GM19467 (cell line): ENCODE results near the gene KLHL10.

Experiments
- ATAC-seq: cut with Tn5 transposase; IDR thresholded peaks from one replicate; pipeline ENCODE4 v1.9.1; 2021; ENCODE audit warnings: mild to moderate bottlenecking, moderate library complexity; ENCODE audit not compliant: unreplicated experiment

The KLHL10 gene

DNA sequence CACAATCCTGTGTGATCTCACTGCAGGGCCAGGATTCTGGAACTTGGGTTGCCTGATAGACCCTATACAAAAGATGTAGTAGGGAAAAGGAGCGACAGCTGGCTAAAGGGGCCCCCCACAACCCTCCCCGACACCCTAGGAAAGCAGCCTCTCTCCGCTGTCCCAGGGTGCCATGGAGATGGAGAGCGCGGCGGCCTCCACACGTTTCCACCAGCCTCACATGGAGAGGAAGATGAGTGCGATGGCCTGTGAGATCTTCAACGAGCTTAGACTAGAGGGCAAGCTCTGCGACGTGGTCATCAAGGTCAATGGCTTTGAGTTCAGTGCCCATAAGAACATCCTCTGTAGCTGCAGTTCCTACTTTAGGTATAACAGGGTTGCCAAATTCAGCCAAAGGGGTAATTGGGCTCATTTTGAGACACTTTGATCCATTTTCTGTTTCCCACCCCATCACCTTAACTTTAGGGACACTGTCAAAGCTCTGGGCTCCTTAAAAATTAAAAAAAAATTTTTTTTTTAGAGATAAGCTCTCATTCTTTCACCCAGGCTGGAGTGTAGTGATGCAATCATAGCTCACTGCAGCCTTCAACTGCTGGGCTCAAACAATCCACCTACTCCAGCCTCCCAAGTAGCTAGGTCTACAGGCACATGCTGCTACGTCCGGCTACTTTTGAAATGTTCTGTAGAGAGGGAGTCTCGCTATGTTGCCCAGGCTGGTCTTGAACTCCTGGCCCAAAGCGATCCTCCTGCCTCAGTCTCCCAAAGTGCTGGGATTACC is at the start of gene KLHL10:
KLHL10 (plus strand) TSS at position 65 of the 778 bp plus-strand sequence; CDS start at position 173, 108 bp downstream.
- ATAC-seq, result no peak

DNA sequence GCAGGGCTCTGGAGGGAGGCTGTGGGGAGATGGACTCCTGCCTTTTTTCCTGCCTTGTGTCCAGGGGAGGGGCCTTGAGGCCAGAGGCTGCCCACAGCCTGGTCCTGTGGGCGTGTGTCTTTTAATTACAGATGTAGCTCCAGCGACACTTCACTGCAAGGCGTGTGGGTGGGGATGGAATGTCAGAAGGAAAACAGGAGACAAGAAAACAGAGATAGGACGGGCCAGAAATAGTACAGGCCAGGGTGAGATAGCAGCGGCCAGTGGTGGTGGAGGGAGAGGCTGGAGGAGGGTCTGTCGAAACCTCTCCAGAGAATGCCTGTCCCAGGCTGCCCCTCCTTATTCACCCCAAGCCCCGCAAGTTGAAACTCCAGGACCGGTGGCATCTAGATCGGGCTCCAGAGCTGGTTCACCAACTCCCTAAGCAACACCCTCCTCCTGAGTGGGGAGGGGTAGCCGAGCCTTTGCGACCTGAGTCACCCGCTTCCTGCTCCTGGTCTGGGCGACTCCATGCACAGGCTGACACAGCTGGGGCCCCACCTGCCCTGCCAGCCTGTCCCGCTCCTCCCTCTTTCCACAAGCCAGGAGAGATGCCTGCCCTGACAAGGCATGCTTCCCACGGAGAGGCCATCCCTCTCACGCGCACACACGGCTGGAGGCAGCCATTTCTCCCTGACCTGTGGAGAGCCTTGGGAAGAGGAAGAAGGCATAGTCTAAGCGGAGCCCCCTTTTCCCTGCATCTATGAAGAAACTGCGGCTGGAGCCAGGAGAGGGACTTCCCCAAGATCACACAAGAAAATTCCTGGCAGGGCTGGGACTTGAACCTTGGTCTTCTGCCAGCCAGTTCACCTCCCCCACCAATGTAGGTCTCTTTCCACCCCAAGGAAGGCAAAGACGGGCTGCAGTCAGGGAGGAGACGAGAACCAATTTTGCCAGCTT is 44.5 kb upstream of the KLHL10 start:
- no peak for ATAC-seq

DNA sequence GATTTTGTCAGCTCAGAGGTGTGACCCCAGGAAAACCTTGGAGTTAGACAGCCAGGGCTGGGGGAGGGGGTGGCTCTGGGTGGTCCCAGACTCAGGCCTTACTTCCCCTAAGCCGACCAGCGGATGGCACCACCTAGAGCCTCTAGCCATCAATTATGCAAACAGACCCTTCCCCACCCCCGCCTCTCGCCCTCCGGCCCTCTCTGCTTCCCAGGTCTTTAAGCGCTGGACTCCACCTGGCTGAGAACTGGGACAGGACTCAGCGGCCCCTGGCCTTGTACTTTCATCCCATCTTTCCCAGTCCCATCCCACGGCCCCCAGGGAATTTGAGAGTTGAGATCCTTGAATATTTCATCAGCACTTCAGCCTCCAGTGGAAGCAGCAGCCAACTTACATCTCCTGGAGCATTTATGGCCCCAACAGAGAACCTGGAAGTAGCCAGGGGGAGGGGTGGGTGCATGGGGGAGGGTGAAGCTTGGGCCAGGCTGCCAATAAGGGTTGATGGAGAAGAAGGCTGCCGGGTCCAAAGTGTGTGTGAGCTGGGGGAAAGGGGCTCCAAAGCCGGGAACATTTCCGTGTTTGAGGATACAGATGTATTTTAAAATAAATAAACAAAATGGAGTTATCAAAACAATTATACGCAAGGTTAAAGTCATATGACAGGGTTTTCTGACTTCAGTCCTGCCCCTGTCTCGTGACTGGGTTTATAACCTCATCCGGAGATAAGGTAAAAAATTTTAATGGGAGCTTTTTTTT is 43.7 kb upstream of the KLHL10 start:
- ATAC-seq, result no peak

DNA sequence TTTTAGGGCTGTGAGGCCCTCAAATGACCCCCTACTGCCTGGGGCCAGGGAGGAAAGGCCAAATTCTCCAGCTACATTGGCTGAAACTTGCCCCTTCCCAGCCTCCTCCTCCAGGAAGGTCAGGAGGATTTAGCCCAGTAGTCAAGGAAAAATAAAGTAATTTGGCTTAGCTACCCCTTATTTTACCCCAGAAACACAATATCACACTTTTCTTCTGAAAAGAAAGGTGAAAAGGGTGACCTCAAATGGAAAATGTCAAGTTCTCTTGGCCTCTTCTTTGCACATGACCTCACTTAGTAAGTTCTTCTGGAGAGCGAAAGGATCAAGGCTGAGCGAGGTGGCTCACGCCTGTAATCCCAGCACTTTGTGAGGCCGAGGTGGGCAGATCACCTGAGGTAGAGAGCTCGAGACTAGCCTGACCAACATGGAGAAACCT is 43.1 kb upstream of the KLHL10 start:
- no peak for ATAC-seq

DNA sequence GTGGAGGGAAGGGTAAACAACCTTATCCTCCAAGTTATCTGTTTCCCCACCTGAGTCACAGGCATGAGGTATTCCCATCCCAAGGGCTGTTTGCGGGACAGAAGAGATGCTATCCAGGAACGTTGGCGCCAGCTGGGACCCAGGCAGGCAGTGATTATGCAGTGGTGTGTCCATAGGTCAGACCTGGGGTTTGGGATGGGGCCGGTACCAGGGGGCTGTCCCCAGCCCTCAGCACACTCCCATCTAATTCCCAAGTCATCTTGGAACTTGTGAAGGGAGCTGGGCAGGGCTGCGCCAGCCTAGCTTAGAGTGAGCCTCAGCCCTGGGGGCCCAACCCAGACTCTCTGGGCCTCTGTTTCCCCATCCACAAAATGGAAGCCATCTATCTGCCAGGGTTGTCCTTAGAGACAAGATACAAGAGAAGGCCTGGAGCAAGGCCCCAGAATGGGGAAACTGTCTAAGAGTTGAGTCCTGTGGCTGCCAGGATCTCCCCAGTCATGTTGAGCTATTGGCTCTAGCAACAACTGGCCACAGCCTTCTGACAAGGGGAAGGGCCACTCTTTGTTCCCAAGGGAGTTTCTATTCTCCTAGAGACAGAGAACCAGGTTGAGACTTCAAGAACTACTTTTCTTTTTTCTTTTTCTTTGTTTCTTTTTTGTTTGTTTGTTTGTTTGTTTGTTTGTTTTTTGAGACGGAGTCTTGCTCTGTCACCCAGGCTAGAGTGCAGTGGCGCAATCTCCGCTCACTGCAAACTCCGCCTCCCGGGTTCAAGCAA is 41.3 kb upstream of the KLHL10 start:
- no peak for ATAC-seq

DNA sequence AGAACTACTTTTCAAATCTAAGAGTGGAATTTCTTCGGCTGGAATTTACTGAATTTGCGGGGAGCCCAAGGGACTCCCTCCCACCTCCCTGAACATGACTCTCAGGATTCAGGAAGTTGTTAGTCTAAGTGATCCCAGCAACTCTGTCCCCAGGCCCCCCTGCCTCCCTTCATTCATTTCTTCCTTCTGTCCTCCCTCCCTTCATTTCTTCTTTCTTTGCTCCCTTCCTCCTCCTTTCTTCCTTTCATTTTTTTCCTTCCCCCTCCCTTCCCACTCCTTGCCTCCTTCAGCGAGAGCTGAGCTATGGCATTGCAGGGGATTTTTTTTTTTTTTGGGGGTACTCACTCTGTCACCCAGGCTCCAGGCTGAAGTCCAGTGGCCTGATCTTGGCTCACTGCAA is 40.2 kb upstream of the KLHL10 start:
- ATAC-seq, result no peak

DNA sequence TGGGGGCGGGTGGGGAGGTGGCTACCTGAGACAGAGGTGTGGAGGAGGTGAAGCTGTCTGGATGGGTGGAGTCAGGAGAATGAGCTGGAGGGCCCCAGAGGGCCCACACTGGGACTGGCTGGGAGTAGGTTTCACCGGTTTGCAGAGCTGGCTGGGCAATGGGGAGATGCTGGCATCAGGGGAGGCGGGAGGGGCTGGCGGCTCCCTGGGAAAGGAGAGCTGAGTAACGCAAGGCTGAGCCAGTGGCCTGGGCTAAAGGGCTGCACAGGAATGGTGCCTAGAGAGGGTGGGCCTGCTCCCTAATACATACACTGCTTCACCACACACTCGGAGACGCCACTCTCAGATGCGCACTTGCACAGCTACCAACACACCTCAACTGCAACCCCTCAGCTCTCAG is 38.3 kb upstream of the KLHL10 start:
- no peak for ATAC-seq

DNA sequence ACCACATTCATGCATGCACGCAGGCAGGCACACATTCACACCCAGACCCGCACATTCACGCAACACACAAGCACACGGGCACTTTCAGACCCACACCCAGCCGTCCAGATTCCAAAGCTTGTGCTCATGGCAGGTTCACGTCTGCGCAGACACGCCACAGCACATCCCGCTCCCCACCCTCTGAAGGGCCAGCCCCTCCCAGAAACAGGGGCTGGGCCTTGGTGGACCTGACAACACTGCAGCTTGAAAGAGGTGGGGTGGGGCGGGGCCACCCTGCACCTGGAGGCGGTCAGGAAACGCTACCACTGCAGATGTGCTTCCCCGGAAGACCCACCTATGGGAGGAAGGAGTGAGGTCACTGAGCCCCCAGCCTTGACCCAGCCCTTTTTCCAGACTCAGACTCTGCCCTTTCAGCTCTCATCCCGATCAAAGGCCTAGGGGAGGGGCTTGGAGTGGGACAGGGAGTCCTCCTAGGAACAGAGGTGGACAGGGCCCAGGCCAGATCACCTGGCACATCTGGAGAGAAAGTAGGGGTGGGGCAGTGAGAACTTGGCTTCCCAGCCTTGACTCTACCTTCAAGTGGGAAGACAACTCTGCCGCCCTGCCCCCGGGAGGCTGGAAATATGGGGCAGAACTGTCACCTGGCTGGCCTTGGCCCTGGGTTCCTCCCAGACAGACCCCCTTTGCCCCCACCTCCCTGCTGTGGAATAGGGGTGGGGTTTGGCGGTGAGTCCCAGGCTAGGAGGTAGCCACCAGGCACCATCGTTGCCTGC is 36.8 kb upstream of the KLHL10 start:
- no peak for ATAC-seq

DNA sequence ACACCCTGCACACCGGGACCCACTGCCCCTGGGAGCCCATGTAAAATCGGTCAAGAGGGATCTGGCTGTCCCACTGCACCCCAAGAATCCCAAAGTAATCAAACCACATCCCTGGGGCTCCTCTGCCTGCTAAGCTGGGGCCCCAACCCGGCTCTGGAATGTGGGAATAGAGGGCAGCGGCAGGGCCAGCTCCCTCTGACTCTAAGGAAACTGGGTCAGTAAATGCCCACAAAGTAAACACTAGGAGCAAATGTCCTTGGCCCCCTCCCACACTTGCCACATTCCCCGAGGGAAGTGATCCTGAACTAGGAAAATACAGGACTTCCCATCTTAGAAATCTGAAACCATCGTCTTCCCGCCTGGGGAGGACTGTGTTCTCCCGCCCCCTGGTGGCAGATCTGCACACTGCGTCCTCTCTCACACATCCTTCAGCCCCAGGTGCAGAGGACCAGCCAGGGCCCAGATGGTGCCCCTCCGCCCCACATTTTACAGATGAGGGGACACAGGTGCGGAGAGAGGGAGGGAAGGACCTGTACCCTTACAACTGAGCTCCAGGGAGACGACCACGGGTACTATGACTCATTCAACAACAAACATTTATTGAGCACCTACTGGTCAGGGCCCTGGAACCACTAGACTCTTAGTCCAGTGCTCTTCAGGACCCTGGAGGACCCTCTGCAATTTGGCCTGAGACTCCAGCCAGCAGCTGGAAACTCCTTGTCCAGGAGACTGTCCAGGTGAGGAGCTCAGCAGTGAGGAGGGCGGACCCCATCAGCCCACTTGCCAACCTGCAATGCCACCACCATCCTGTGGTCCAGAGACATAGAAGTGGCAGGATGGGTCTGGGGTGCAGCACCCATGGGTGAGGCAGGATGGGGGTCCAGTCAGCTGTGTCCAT is 36.0 kb upstream of the KLHL10 start:
- ATAC-seq, result no peak

DNA sequence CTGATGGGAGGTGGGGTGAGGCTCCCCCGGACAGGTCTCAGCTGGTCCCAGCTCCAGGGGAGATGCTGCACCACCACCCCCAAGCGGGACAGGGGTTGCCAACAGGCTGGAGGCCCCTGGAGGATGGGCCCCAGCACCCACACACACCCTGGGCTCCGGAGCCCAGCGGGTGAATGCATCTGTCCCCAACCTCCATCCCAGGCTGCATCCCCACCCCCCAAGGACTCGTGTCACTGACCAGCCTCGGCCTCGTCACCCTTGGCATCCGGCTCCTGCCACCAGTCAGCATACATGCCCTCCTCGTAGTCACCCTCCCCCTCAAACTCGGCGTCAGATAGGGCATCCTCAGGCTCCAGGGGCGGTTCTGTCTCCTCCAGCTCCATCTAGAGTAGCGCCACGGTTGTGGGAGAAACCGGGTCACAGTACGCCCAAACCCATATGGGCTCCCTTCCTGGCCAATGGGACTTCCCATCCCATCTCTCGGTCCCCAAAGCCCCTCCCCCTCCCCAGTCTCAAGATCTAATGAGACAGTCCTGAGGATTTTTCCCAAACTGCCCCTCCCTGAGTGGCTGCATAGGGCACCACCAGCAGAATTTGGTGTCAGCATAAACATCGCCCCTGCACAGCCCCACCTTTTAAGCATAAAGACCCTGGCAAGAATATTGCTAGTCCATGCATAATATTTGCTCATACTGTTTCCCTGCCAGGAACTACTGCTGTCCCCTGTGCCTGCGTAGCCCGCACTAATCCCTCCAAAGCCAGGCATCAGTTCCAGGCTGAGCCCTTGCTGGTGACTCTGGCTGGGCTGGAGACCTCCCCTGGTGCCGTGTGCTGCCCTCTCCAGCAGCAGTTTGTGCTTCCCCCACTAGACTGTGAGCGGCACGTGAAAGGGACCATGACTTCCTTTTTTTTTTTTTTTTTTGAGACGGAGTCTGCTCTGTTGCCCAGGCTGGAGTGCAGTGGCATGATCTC is 34.3 kb upstream of the KLHL10 start:
- no peak for ATAC-seq

DNA sequence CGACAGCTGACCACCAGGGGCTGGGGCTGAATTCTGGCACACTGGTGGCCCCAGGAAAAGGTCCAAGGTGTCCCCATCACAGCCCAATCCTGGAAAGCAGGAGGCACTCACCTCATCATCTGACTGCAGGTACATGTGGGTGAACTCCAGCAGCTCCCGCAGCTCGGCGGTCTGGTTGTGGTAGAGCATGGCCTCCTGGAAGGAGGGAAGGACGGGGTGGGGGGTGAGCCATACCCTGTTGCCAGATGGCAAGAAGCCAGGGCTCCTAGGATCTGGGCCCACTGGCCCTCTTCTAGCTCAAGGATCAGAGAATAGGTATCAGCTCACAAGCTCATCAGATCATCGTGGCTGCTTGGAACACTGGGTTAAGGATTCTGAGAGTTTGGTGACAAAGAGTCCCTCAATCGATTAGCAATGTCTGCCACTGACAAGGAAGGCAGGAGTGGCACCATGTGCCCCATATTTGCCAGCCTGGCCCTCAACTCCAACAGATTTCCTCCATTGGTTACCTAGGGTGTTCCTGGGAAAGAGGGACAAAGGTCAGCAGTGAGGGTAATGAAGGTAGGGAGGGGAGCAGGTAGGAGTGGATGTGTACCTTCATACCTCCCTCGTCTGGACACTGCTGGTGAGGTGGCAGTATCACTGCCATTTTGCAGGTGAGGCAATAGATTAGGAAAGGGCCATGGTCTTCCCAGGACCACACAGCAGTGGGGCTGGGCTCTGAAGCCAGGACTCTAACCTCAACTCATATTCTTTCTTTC is 30.8 kb upstream of the KLHL10 start:
- ATAC-seq, result no peak

DNA sequence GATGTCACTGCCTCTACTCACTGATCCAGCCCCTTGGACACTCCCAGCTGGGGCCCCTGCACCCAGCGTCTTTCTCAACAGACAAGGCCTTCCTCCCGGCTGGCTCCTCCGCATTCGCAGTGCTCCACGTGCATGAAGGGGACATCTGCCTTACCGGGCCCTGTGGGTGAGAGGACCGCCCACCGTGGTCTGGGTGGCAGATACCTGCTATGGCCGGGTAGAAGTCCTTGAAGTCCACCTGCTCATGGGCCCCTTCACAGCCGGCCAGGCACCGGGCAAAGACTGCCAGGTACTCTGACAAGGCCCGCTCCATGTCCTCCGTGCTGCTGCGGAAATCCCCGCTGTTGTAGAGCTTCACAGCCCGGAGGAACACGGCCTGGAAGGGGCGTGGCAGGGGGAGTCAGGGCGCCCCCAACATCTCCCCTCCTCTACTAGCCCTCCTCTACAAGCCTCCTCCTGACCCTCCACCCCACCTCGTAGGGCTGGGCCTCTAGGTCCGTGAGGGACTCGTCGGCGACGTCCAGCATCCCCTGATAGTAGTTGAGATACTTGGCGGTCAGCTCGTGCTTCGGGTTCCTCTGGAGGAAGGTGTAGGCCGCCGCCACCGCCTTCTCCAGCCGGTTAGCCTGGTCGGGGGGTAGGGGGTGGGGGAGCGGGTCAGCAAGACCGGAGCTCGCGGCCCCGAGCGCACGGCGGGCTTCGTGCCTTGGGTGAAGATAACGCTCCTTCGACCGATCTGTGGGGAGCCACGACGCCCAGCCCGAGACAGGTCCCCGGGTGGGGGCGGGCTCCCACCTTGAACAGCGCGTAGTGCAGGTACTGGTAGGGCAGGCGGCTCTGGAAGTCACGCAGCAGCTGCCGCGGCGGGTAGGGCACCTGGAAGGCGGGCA is 26.7 kb upstream of the KLHL10 start:
- no peak for ATAC-seq

DNA sequence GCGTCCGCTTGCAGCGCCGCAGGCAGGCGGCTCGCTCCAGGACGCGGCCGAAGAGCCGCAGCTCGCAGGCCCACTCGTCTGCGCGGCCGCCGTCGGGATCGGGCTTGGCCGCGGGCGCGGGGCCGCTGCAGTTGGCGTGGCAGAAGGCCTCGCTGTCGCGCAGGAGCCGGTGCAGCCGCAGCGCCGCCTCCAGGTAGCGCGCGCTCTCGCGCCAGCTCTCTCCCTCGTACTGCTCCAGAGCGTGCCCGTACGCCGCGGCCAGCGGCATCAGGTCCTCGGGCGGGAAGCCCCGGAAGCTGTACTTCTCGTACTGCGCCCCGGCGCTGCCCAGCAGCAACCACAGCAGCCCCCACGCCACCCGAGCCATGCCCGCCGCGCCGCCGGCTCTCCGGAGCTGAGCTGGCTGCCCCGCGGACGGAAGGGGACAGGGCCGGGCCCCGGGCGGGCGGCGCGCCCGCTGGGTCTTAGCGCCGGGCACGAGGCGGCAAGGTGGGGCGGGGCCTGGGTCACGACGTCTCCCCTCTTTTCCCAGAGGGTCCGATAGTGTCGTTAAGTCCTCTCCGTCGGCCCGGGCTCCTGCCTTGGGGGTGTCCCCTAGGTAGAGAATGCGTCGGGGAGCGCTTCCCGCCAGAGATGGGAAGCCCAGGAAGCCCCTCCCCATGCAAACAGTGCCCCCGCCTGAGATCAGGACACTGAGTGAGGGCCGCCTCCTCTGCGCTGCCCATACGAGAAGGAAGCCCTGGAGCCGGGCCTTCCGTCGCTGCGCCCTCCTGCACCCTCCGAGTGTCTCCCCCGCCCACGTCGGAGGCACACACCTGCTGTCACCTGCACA is 25.9 kb upstream of the KLHL10 start, which contains the start of gene P3H4:
P3H4 (minus strand) TSS at position 401 of the 832 bp plus-strand sequence; CDS start at position 367, 34 bp downstream.
- peak; percentile 49 for ATAC-seq

DNA sequence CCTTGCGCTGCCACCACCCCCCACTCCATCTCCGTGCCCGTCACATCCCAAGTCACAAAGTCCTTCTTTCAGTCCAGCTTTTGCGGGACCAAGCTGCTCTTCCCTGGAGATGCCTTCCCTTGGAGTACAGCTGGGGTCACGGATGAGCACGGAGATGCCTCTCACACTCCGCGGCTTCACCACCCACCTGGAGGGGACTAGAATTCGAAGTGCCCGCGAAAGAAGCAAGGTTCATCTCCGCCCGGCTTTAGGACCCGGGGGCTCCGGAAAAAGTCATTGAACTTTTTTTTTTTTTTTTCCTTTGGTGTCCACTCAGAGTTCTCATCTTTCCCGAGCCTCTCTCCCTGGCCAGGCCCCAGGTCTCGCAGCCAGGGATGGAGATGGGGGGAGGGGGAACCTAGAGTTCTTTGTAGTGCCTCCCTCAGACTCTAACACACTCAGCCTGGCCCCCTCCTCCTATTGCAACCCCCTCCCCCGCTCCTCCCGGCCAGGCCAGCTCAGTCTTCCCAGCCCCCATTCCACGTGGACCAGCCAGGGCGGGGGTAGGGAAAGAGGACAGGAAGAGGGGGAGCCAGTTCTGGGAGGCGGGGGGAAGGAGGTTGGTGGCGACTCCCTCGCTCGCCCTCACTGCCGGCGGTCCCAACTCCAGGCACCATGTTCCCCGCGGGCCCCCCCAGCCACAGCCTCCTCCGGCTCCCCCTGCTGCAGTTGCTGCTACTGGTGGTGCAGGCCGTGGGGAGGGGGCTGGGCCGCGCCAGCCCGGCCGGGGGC is 25.1 kb upstream of the KLHL10 start, which contains the start of gene FKBP10:
FKBP10 (plus strand) TSS at position 624 of the 771 bp plus-strand sequence; CDS start at position 655, 31 bp downstream.
- ATAC-seq, result no peak
